ENCODE results near the gene ARRDC3.

Gene ARRDC3

DNA sequence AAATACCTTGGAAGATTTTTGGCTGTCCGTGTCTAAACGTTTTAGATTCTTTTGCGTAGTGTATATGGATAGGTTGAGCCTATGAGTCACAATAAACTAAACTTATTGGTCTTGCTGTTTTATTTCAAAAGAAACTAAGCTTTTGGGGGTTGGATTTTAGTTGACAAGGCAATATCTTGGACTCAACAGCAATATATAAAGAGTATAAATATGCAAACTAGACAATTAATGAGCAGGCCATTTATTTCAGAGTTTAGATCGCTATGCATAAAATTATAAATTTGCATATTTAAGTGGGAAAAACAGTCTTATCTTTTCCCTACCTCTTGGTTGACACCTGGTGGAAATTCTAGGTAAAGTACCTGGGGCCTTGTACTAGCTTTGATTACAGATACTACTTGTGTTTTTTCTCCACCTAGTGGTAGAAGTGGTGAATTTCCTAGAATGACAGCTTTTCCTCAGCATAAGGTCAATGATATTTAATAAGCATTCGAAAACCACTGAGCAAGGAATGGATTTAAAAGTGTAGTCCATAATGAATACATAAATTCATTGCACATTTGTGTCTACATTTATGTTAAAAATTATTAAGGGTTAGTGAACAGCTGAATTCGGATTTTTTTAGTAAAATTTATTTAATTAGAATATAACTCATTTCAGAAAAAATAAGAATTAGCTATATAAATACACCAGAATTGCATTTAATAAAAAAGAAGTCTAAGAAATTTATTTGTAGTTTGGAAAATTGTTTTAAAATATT, 1.7 kb upstream of the ARRDC3 start:
- peak; percentile 94 for DNase-seq (ENCODE audit: low spot score)

DNA sequence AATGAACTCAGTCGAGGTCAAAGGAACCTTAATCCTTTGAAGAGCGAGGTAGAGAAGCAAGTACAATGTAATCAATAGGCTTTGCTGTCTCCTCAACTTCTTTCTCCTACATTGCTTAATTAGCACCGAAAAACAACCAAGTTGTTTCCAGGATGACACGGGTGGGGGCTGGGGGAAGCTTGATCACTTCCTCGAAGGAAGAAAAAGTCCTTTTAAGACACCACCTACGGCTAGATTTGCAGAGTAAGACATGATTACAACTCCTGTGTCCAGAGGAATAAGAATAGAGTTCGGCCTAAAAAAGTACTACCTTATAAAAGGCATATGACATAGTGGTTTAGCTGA, 811 bp upstream of the ARRDC3 start:
- DNase-seq (ENCODE audit: low spot score) = peak; percentile 49

DNA sequence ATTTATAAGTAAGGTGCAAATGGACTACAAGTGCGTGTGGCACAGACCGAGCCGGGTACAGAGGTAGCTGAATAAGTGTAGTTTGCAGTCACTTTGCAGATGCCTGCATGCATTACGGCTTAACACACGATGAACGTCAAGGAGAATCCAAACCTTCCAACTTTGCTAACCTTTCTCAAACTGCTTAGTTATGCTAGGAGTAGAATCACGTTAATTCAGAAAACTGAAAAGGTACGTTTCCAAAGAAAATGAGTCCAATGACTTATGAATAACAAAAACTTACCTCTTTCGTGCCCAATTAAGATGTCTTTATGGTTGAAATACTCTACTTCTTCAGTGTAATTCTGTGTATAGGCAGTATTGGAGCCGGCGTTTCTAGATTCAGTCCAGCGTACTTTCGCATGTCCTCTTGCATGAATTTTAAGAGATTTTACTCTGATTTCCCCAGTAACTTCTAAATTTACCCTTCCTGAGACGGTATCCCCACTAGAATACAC, 539 bp downstream of the ARRDC3 start:
- peak; percentile 52 for DNase-seq (ENCODE audit: low spot score)

DNA sequence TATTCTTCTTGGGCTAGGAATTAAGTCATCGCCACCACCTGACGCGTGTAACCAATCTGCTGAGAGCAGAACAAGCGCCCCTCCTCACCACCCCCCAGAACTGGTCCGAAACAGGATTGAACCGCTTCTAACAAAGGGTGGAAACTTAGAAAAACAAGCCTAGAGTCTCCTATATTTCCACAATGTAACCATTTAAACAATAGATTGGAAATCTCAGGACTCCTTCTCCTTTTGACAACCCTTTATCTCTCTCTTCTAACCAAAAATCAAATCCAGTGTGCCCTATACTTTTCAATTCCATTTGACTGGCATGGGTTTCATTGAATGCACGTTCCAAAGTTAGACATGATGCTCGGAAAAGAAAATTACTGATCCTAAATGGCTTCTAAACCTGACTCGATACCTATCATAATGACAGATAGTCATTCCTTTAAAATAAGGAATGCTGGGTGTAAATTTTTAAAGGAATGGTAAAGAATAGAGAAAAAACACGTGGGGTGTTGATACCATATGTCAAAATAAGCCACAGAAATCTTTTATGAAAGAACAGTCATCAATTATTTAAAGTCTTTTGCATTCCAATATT, 1.2 kb downstream of the ARRDC3 start:
- peak; percentile 46 for DNase-seq (ENCODE audit: low spot score)

DNA sequence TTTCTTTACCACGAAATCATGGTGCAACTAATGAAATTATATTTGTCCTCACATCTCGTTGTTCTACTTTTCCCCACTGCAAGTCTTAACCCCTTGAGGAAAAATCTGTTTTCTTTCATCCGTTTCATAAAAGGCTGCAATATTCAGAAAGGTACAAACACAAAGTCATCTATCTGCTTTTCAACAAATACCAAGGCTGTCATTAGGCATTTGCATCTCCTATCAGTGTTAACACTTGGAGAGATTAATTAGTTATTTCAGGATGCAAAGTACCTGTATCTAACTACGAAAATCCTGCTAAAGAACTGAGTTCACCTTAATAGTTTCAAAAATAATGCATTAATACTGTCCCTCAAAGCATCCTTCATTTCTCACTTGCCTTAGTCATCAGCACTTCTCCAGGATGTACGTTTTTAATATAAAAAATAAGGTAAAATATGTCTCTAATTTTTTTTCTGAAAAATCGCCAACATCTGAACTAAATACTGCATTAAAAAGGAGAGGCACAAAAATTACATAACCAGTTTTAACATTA, 1.8 kb downstream of the ARRDC3 start:
- no peak for DNase-seq (ENCODE audit: low spot score)

DNA sequence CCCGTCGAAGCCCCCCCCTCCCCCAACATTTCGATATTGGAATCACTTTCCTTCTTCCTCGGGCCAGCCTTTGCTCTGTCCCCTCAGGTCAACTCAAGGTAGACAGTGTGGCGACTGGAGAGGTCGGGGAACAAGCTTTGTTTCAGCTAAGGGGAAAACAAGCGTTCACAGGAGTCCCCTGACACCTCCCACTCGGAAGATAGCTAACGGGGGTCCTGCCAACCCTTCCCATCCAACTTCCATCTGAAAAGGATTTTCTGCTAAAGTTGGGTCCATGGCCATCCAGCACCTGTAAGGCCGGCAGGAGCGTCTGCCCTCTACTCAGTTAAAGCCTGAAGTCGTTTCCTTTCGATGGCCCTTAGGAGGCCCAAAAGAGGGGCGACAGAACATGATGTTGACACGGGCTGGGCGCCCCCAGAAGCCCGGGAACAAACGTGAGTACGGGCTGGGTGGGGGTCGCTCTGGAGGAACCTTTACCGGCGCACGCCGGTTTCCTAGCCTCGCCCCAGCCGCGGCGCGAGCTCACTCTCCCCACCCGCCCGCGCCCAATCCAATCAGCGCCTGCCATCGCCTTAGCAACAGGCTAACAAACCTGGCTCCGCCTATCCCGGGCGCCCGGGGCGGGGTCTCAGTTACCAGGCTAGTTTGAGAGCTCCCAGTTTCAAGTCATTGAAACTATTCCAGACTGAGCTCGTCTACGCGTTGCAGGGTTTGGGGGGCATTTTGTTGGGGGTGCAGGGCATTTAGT, 2.5 kb downstream of the ARRDC3 start:
- peak; percentile 97 for DNase-seq (ENCODE audit: low spot score)

DNA sequence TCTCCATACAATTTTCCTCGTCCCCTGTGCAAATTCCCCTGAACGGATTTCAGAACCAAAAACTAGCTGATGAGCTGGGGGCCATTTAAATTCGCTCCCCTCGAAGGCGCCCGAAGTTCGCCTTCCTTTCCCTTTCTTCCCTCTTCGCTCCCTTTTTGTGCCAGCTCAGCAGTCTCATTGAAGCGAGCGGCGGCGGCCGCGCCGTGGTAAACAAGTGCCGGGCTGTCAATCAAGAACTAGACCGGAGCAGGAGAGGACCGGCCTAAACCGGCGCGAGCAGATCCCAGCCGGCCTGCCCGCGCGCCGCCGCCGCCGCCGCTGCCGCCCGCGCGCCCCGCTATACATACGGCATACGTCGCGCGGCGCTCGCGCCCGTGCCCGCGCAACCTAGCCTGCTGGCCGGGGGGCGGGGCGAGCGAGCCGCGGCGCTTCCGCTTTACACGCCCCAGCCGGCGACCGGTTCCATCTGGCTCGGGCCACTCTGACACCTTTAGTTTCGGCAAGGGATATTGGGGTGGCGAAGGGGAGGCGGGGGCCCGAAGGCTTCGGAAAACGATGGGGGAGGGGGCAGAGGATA, 3.1 kb downstream of the ARRDC3 start:
- DNase-seq (ENCODE audit: low spot score) = peak; percentile 94

DNA sequence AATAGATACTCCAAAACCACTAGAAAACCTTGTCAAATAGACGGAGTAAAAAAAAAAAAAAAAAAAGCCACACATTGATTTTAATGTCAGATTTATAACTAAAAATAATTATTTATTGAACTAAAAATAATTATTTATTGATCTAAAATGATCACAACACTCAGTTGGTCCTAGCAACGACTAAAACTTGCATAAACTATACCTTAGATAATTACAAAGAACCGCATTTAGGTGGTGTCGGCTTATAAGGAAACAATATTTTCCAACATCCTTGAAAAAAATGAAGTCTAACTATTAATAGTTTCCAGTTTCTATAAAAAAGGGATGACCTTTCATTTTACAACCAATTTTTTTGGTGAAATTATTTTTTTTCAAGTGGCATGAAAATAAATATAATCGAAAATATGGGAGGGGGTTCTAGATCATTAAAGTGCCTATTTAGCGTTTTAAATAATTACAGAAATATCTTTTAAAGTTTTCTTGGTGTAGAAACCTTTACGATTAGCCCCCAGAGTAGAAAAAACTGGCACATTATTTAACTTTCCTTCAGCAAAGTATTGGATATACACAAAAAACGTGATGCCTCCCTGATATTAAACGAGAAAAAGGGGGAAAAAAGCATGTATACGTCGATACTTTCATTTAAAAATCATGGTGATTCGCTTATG, 3.7 kb downstream of the ARRDC3 start:
- DNase-seq (ENCODE audit: low spot score) = peak; percentile 30

DNA sequence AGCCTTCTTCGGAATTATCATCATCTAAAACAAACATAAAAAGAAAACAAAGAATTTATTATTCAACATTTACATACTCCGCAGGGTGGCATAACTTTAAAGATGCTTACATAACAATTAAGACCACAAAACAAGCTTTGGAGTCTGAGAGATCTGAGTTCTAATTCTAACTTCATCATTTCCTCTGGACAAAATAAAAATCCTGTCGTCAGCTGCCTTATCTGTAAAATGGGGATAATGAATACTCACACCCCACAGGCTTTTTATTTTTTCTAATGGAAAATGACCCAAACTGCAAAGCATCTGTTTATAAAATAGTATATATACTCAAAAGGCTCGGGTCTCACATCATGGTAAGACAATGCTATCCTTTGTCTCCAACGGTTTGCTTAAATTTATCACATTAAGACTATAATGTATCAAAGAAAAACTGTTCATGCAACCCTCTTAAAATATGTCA, 4.3 kb downstream of the ARRDC3 start:
- peak; percentile 37 for DNase-seq (ENCODE audit: low spot score)

DNA sequence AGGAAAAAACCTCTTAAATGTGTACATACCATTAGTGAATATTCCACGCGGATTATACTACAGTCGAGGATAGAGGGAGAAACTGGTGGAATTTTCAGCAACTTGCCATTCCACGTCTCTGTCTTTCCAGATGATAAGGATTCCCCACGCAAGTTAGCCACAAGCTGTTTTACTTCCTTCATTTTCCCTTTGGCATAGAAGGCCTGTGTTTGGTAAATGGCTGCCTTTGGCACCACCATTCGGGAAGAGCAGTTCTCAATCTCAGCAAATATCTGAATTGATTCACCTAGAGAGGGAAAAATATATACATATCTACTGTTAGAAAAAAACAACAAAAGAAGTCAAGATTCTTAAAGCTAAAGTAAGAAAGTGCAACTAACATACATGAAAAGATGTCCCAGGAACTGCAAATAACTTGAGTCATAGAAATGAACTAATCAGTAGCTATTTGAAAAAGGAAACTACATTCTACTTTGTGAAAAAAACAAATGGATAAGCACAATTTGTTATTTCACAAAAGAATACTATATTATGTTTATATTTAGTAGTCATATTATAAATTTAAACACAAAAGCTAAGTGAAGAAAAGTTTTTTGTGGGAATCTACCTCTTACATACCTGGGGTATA, 8.1 kb downstream of the ARRDC3 start:
- DNase-seq (ENCODE audit: low spot score) = no peak

DNA sequence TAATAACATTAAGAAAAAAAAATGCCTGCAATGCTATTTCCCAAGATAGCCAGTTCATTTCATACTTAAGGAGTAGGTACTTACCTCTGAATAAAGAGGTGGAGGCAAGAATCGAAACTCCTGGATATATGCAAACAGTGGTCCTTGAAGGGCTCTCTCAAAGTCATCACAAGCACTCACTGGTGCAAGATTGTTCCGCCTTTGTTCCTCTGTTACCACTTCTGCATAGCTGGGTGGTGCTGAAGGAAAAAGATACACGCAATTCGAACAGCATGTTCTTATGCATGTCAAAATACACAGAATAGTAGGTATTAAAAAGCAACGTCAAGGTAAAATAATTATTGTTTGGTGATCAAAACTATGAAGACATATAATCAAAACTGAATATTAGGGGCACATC, 9.5 kb downstream of the ARRDC3 start:
- DNase-seq (ENCODE audit: low spot score) = no peak

DNA sequence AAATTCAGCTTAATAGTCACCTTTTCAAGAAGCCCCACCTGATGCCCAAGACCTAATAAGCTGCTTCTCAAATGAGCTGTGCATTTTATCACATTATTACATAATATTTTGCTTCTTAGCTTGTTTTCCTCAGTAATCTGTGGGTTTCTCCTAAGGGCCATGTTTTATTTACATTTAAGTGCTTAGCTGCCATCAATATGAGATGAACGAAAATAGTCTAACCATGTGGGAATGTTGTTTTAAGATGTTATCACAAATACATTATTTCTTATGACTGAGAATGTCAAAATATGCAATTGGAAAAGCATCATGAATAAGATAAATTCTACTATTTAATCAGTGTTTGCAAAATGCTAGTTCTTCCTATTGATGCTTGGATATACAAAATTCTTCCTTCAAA, 10.1 kb downstream of the ARRDC3 start:
- no peak for DNase-seq (ENCODE audit: low spot score)

DNA sequence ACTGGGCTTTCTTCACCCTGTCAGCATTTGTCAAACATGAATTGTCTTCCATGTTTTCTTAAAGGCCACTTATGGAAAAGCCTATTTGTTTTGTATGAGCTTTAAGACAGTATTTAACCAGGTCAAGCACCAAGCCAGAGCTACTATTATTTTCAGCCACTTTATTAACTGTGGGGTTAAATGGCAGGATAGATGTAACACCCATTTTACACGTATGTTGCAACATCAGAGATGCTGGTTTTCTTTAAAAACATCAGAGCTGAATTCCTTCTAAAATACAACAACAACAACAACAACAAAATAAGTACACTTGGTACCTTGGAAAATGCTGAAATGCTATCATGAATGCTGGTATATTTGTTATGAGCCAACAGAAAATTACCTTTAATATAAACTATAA, 13.6 kb downstream of the ARRDC3 start:
- DNase-seq (ENCODE audit: low spot score) = no peak

DNA sequence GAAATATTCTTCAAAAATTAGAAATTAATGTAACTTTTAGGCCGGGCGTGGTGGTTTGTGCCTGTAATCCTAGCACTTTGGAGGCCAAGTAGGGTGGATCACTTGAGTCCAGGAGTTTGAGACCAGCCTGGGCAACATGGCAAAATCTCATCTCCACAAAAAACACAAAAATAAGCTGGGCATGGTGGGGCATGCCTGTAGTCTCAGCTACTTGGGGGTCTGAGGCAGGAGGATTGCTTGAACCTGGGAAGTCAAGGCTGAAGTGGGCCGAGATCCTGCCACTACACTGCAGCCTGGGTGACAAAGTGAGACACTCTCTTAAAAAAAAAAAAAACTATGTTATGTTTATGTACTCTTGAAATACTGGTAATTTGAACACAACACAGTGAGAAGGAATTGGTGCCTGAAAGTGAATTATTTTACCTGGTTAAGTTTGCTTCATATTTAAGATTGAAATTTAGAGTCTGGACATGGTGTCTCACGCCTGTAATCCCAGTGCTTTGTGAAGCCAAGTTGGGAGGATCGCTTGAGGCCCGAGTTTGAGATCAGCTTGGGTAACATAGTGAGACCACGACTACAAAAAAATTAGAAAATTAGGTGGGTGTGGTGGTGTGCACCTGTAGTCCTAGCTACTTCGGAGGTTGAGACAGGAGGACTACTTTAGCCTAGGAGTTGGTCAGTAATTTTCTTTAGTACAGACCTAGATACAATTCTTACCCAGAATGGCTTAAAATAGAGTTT, 15.0 kb downstream of the ARRDC3 start:
- no peak for DNase-seq (ENCODE audit: low spot score)

DNA sequence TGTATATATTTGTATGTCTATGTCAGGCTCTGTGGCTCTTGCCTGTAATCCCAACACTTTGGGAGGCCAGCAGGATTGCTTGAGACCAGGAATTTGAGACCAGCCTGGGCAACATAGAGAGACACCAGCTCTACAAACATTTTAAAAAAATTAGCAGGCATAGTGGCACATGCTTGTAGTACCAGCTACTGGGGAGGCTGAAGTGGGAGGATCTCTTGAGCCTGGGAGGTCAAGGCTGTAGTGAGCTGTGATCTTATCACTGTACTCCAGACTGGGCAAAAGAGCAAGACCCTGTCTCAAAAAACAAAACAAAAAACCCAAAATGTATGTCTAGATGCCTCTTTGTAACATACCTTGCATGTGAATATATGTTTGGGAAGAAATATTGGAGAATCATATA, 15.8 kb downstream of the ARRDC3 start:
- DNase-seq (ENCODE audit: low spot score) = no peak

DNA sequence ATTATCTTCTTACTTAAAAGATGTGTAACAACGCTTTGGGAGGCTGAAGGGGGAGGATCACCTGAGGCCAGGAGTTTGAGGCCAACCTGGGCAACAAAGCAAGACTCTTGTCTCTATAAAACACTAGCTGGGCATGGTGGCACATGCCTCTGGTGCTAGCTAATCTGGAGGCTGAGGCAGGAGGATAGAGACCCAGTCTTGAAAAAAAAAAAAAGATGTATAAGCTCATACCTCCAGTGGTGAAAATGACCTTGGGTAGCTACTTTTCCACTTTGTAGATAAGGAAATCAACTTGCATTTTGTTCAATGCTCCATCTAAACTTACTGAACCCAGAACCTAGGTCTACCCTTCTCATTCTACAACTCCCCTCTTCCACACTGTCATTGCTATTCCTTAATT, 16.6 kb downstream of the ARRDC3 start:
- DNase-seq (ENCODE audit: low spot score) = no peak

DNA sequence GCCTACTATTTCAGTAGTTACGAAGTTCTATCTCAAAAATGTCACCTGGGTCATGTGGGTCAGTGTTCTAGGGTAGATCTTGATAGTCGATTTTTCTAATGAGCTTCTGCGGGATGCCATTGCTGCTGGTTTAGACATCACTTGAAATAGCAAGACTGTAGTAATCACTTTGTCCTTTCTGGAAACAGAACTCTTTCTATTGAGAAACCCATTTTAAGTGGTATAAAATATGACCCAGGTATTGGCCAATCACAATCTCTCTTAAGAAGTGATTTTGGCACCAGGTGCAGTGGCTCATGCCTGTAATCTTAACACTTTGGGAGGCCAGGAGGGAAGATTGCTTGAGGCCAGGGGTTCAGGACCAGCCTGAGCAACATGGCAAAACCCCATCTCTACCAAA, 17.6 kb downstream of the ARRDC3 start:
- DNase-seq (ENCODE audit: low spot score) = no peak

DNA sequence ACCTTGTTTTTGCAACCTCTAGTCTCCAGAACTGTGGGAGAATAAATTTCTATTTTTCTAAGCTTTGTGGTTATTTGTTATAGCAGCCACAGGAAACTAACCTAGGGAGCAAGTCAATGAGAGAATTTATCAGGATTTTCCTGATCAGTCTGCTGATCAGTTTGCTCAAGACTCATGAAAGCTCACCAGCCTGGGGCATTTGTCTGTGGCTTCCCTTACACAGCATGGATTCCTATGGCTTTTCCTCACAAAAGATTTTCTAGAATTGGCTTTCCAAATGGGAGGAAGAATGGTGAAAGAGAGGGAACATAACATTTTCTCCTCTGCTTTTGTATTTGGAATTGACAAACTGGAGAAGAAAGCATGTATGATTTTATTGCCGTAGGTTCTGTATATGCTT, 20.2 kb downstream of the ARRDC3 start:
- no peak for DNase-seq (ENCODE audit: low spot score)

DNA sequence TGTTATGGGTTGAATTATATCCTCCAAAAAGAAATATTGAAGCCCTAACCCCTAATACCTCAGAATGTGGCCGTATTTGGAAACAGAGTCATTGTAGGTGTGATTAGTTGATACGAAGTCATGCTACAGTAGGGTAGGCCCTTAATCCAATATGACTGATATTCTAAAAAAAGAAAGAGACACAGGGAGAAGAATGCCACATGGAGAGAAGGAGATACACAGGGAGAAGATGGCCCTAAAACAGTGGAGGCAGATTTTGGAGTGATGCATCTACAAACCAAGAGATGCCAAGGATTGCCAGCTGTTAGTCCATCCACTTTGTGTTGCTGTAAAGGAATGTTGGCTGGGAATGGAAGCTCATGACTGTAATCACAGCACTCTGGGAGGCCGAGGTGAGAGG, 21.3 kb downstream of the ARRDC3 start:
- DNase-seq (ENCODE audit: low spot score) = no peak

DNA sequence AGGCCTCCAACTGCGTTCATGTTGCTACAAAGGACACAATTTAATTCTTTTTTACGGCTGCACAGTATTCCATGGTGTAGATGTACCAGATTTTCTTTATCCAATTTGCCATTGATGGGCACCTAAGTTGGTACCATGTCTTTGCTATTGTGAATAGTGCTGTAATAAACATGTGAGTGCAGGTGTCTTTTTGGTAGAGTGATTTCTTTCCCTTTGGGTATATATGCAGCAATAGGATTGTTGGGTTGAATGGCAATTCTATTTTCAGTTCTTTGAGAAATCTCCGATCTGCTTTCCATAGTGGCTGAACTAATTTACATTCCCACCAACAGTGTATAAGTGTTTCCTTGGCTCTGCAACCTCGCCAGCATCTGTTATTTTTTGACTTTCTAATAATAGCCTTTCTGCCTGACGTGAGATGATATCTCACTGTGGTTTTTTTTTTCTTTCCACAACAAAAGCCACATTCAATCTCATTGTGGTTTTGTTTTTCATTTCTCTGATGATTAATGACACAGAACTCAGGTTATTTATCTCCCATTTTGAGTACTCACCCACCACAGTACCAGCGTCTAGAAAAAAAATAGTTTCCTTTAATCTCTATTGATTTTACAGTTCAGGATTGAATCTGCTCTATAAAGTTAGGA, 21.9 kb downstream of the ARRDC3 start:
- DNase-seq (ENCODE audit: low spot score) = no peak

All from hematopoietic multipotent progenitor cell treated with erythropoietin and hydrocortisone succinate and interleukin-3 and kit ligand, for 15 days (in vitro differentiated cells).